PC-3 (cell line): ENCODE measurements around the gene RRP9. TPM values are rescaled to one million over a fixed set of nuclear protein-coding genes. Genes with fewer than 3 reads are reported as not detected.

Experiments
- ATAC-seq: fragments of 200-7000 bp; cut with Tn5 transposase; 2 replicates; pipeline ENCODE4 v1.9.1; 2020; ENCODE audit warnings: mild to moderate bottlenecking, moderate library complexity
- BruUV-seq: library from RNA; stranded (reverse); fragments of 400-500 nt; replicated peaks from 2 replicates; lab custom pipeline; 2021; lab: Mats Ljungman, UMichigan
- CTCF ChIA-PET: fragments of 300-600 bp; sonication (Branson Sonifier 250); formaldehyde crosslinking; loops from one replicate; lab custom pipeline; 2022; ENCODE audit warnings: antibody characterized with exemption; lab: Charles Lee
- POLR2A ChIA-PET: fragments of 300-600 bp; sonication (Branson Sonifier 250); formaldehyde crosslinking; loops from one replicate; lab custom pipeline; 2022; ENCODE audit warnings: antibody characterized with exemption; ENCODE audit not compliant: unreplicated experiment; lab: Charles Lee
- DNase-seq: peaks from one replicate; pipeline ENCODE4 v3.0.0-alpha.2; 2015
- H2AFZ ChIP-seq: fragments of 300-600 bp; sonication (generic); 2 replicates; pipeline ENCODE4 v1.6.0; 2016; ENCODE audit warnings: antibody characterized with exemption, low read length
- H3F3A ChIP-seq: fragments of 300-600 bp; sonication (generic); one replicate; pipeline ENCODE4 v1.6.0; 2017; ENCODE audit warnings: antibody characterized with exemption, low read length, control low read depth, mild to moderate bottlenecking; ENCODE audit not compliant: unreplicated experiment
- H3K27ac ChIP-seq: fragments of 300-600 bp; sonication (generic); 2 replicates; pipeline ENCODE4 v1.5.1; 2016; ENCODE audit warnings: mild to moderate bottlenecking, low read length
- H3K27me3 ChIP-seq: fragments of 300-600 bp; sonication (generic); 2 replicates; pipeline ENCODE4 v1.6.1; 2016; ENCODE audit warnings: low read length, mixed read lengths
- H3K36me3 ChIP-seq: fragments of 300-600 bp; sonication (generic); 2 replicates; pipeline ENCODE4 v1.6.1; 2016; ENCODE audit warnings: low read depth, mixed run types, low read length, mixed read lengths
- H3K4me1 ChIP-seq: fragments of 300-600 bp; sonication (generic); 2 replicates; pipeline ENCODE4 v1.5.1; 2016; ENCODE audit warnings: low read length; ENCODE audit not compliant: insufficient read depth
- H3K4me2 ChIP-seq: fragments of 300-600 bp; sonication (generic); 2 replicates; pipeline ENCODE4 v1.6.0; 2016; ENCODE audit warnings: low read length
- H3K4me3 ChIP-seq: fragments of 300-600 bp; sonication (generic); 2 replicates; pipeline ENCODE4 v1.5.1; 2016; ENCODE audit warnings: mild to moderate bottlenecking, low read length, mixed read lengths
- H3K79me2 ChIP-seq: fragments of 300-600 bp; sonication (generic); 2 replicates; pipeline ENCODE4 v1.6.1; 2017; ENCODE audit warnings: low read length, mixed read lengths
- H3K9ac ChIP-seq: fragments of 300-600 bp; sonication (generic); 2 replicates; pipeline ENCODE4 v1.6.0; 2016; ENCODE audit warnings: mild to moderate bottlenecking, low read length
- H3K9me2 ChIP-seq: fragments of 300-600 bp; sonication (generic); replicated peaks from 2 replicates; pipeline ENCODE4 v1.6.1; 2016; ENCODE audit warnings: mixed run types, low read length, mixed read lengths
- H3K9me3 ChIP-seq: fragments of 300-600 bp; sonication (generic); 2 replicates; pipeline ENCODE4 v1.6.1; 2016; ENCODE audit warnings: low read length, mixed read lengths
- H4K20me1 ChIP-seq: fragments of 300-600 bp; sonication (generic); 2 replicates; pipeline ENCODE4 v1.6.1; 2016; ENCODE audit warnings: low read length, mixed read lengths
- EZH2 ChIP-seq: fragments of 300-600 bp; sonication (generic); IDR thresholded peaks from one replicate; pipeline ENCODE4 v1.6.1; 2017; ENCODE audit warnings: antibody characterized with exemption, mild to moderate bottlenecking, low read length; ENCODE audit not compliant: unreplicated experiment
- EZH2phosphoT487 ChIP-seq: fragments of 300-600 bp; sonication (generic); IDR thresholded peaks from 2 replicates; pipeline ENCODE4 v1.6.1; 2018; ENCODE audit warnings: mild to moderate bottlenecking, antibody characterized with exemption, low read length, borderline replicate concordance
- intact Hi-C: fragments of 100-400 bp; cut with micrococcal nuclease; formaldehyde crosslinking; loops from 2 replicates; pipeline ENCODE4 v1.9.0; 2023
- total RNA-seq: library from RNA; depleted of rRNA; stranded (reverse); fragments of >200 nt; gene quantifications from 2 replicates; pipeline ENCODE4 v1.2.3, GENCODE V29; 2014
- TF ChIP-seq, protein P1 (sequence below): fragments of 300-600 bp; sonication (generic); conservative IDR thresholded peaks from 2 replicates; pipeline ENCODE4 v1.5.1; 2017; ENCODE audit warnings: antibody characterized with exemption, low read depth, mild to moderate bottlenecking, low read length

Gene RRP9
- total RNA-seq, 1 experiment from 2014 or later: 95.0 TPM

- H3K36me3 ChIP-seq: peaks cover 49% of the 10 kb centered on the region
- H3K9me2 ChIP-seq: no peaks in the 10 kb centered on the region
- TF ChIP-seq, protein P1, sequence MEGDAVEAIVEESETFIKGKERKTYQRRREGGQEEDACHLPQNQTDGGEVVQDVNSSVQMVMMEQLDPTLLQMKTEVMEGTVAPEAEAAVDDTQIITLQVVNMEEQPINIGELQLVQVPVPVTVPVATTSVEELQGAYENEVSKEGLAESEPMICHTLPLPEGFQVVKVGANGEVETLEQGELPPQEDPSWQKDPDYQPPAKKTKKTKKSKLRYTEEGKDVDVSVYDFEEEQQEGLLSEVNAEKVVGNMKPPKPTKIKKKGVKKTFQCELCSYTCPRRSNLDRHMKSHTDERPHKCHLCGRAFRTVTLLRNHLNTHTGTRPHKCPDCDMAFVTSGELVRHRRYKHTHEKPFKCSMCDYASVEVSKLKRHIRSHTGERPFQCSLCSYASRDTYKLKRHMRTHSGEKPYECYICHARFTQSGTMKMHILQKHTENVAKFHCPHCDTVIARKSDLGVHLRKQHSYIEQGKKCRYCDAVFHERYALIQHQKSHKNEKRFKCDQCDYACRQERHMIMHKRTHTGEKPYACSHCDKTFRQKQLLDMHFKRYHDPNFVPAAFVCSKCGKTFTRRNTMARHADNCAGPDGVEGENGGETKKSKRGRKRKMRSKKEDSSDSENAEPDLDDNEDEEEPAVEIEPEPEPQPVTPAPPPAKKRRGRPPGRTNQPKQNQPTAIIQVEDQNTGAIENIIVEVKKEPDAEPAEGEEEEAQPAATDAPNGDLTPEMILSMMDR: no peak
- TF ChIP-seq EZH2: no peak
- no peak for TF ChIP-seq EZH2phosphoT487
- H4K20me1 ChIP-seq: peaks cover 28% of the 10 kb centered on the region
- ChIA-PET POLR2A (no interaction called here), CTCF (no interaction called here)
- no peak overlapping the region for H3K27ac ChIP-seq
- H3F3A ChIP-seq: no peaks in the 10 kb centered on the region
- H3K79me2 ChIP-seq: peaks cover 40% of the 10 kb centered on the region
- no peak overlapping the region for H2AFZ ChIP-seq
- BruUV-seq: no TSS peak
- H3K4me3 ChIP-seq: peak overlapping the region; percentile 92; the same call in 1 of the 2 replicates
- H3K4me2 ChIP-seq: peak overlapping the region; percentile 85
- H3K27me3 ChIP-seq: no peaks in the 10 kb centered on the region
- H3K9ac ChIP-seq: no peak overlapping the region
- no peak for DNase-seq
- H3K4me1 ChIP-seq: peaks cover 33% of the 10 kb centered on the region
- intact Hi-C loops: no loop called here
- no peak for ATAC-seq
- no peaks in the 10 kb centered on the region for H3K9me3 ChIP-seq
Measured at GRCh38 chr3:51938780-51939425, 2.8 kb downstream of the RRP9 start.

DNA sequence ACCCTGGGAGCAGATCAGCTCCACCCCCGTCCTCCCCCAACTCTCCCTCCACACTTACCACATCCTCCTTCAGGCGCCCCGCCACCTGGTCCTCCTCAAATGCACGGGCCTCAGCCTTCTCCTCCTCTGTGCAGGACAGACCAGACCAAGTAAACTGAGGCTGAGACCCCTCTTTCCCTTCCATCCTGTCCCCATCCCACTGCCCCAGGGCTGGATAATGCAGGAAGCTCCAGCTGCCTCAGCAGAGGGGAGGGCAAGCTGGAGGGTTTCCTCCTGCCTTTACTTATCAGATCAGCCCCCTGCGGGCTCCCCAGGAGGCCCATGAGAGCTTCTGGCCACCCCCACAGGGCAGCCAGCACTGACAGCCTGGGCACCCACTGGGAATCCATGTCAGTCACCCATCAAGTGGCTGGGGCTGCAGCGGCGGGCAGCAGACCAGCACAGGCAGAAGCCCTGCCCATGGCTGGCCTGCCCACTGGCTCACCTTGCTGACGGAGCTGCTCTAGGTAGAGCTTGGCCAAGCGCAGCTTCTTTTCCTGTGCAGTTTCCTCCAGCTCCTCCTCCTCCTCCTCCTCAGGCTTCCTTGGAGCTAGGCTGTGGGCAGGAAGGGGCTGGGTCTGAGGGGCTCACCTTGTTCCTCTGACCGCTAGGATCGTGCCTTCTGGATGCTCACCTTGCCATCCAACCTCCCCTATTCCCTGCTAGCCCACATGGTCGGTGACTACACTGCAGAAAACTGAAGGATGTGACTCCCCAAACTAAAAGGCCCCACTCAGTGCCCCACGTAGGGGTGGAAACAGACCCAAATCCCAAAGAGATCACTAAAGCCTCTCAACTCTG is 3.9 kb downstream of the RRP9 start:
- H3K4me2 ChIP-seq: no peak overlapping the region
- H3K79me2 ChIP-seq: peaks cover 40% of the 10 kb centered on the region
- H3K9me3 ChIP-seq: no peaks in the 10 kb centered on the region
- no peaks in the 10 kb centered on the region for H3K27me3 ChIP-seq
- DNase-seq (no peak), ATAC-seq (no peak)
- H3K36me3 ChIP-seq: peaks cover 55% of the 10 kb centered on the region
- CTCF ChIA-PET: no interaction called here
- H3K4me3 ChIP-seq: no peak overlapping the region
- H3F3A ChIP-seq: no peaks in the 10 kb centered on the region
- intact Hi-C loops: no loop called here
- H4K20me1 ChIP-seq: peaks cover 28% of the 10 kb centered on the region
- H3K4me1 ChIP-seq: peaks cover 26% of the 10 kb centered on the region
- no peak overlapping the region for H3K27ac ChIP-seq
- H2AFZ ChIP-seq: no peak overlapping the region
- no TSS peak for BruUV-seq
- no peaks in the 10 kb centered on the region for H3K9me2 ChIP-seq
- no peak overlapping the region for H3K9ac ChIP-seq
- TF ChIP-seq EZH2 (no peak), EZH2phosphoT487 (no peak)
- TF ChIP-seq, protein P1: no peak
- POLR2A ChIA-PET: no interaction called here

GRCh38 chr3:51937014-51937413 is 4.7 kb downstream of the RRP9 start:
- no peaks in the 10 kb centered on the region for H3K27me3 ChIP-seq
- no peak overlapping the region for H3K4me2 ChIP-seq
- no peak overlapping the region for H2AFZ ChIP-seq
- intact Hi-C loops: no loop called here
- no TSS peak for BruUV-seq
- peaks cover 40% of the 10 kb centered on the region for H3K79me2 ChIP-seq
- H3K27ac ChIP-seq: no peak overlapping the region
- H3K4me3 ChIP-seq: no peak overlapping the region
- H3K9me2 ChIP-seq: no peaks in the 10 kb centered on the region
- ATAC-seq (no peak), DNase-seq (peak; percentile 30)
- H3F3A ChIP-seq: no peaks in the 10 kb centered on the region
- peaks cover 19% of the 10 kb centered on the region for H3K4me1 ChIP-seq
- peaks cover 59% of the 10 kb centered on the region for H3K36me3 ChIP-seq
- TF ChIP-seq, protein P1: no peak
- TF ChIP-seq EZH2: no peak
- TF ChIP-seq EZH2phosphoT487: no peak
- ChIA-PET POLR2A (no interaction called here), CTCF (no interaction called here)
- H4K20me1 ChIP-seq: peaks cover 28% of the 10 kb centered on the region
- no peaks in the 10 kb centered on the region for H3K9me3 ChIP-seq
- H3K9ac ChIP-seq: no peak overlapping the region
